ENCODE results near the gene KHNYN.
A peak's percentile ranks its signal among the peaks of the same experiment; 100 is the strongest.

The KHNYN gene

GRCh38 chr14:24401810-24402702 is 27.7 kb upstream of the KHNYN start:
- DNase-seq = no peak

DNA sequence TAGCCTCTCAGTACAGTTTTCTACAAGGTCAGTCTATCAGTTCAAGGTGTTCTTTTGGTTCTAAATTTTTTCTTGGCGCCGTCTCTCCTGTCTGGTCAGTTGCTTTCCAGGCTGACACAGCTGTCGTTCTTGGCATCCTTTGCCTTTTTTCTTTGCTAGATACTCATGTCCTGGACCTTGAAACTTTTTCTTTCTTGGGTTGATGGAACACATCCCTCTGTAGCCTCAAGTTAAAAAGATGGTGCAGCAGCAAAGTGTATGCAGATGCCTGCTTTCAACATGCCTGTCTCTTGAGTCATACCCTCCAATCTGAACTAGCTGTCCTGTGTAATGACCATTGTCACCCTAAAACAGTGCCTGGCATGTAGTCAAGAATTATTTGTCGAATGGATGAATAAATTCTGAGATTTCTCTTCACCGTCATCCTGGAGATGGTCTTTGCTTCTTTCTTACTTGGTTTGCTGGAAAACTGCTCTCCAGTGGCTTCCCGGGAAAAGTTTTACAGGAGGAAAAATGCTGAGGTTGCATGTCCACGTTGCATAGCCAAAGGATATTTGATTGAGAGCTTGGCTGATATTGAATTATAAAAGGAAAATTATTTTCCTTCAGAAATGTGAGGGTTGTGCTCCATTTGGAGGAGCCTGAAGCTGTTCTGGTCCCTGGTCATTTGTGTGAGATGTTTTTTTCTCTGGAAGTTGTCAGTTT is 26.3 kb upstream of the KHNYN start:
- no peak for DNase-seq

- no peak for DNase-seq
These were observed 24.9 kb upstream of the KHNYN start for GRCh38 chr14:24404814-24405213.

GRCh38 chr14:24406416-24406815 is 23.3 kb upstream of the KHNYN start:
- no peak for DNase-seq

- DNase-seq = no peak
These were observed 22.0 kb upstream of the KHNYN start for GRCh38 chr14:24407608-24408325.

GRCh38 chr14:24408764-24409163 is 21.0 kb upstream of the KHNYN start:
- DNase-seq = no peak

- DNase-seq = no peak
These were observed 20.6 kb upstream of the KHNYN start for GRCh38 chr14:24409192-24409591.

DNA sequence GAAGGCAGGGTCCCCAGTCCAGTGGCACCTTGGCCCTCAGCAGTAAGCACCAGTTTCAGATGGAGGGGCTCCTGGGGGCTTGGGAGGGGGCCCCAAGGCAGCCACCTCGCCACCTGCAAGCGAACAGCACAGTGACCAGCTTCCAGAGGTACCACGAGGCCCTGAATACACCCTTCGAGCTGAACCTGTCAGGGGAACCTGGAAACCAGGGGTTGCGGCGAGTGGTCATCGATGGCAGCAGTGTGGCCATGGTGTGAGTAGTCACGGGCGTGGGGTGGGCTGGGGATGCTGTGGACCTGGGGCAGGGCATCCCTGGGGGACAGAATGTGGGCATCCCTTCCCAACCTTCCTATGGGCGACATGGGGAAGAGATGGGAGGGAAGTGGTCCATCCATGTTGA is 19.8 kb upstream of the KHNYN start:
- DNase-seq = no peak

GRCh38 chr14:24411443-24412389 is 18.0 kb upstream of the KHNYN start:
- DNase-seq = peak; percentile 52

DNA sequence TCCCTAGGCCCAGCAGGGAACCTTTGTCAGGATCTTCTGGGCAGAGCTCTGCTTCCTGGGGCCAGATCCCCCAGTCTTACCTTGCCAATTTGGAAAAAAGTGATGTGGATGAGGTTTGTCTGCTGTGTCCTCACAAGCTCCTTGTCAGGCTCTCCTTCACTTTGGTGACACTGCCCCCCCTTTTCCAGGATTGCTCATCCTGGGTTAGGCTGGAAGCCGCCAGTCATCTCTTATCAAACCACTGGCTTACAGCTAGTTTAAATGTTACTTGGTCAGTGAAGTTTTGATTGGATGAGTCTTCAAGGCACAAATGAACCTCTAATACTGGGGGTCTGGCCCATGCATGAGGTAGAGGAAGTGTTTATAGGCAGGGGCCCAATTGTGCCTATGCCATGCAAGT is 15.7 kb upstream of the KHNYN start:
- no peak for DNase-seq

DNA sequence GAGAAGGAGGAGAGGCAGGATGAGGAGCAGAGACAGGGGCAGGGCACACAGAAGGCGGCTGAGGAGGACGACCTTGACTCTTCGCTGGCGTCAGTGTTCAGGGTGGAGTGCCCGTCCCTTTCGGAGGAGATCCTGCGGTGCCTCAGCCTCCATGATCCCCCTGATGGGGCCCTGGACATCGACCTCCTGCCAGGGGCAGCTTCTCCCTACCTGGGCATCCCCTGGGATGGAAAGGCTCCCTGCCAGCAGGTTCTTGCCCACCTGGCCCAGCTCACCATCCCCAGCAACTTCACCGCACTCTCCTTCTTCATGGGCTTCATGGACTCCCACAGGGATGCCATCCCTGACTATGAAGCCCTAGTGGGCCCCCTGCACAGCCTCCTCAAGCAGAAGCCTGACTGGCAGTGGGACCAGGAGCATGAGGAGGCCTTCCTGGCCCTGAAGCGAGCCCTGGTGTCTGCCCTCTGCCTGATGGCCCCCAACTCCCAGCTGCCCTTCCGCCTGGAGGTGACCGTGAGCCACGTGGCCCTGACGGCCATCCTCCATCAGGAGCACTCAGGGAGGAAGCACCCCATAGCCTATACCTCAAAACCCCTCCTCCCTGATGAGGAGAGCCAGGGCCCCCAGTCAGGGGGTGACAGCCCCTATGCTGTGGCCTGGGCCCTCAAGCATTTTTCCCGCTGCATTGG is 14.9 kb upstream of the KHNYN start:
- no peak for DNase-seq

DNA sequence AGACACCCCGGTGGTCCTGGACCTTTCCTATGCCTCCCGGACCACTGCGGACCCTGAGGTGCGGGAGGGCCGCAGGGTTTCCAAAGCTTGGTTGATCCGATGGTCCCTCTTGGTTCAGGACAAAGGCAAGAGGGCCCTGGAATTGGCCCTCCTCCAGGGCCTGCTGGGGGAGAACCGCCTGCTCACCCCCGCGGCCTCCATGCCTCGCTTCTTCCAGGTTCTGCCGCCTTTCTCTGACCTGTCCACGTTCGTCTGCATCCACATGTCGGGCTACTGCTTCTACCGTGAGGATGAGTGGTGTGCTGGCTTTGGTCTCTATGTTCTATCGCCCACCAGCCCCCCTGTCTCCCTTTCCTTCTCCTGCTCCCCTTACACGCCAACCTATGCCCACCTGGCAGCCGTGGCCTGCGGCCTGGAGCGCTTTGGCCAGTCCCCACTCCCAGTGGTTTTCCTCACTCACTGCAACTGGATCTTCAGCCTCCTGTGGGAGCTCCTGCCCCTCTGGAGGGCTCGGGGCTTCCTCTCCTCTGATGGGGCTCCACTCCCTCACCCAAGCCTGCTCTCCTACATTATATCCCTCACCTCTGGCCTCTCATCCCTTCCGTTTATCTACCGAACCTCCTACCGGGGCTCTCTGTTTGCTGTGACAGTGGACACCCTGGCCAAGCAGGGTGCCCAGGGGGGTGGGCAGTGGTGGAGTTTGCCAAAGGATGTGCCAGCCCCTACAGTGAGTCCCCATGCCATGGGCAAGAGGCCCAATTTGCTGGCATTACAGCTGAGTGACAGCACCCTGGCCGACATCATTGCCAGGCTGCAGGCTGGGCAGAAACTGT is 14.1 kb upstream of the KHNYN start:
- DNase-seq = no peak

GRCh38 chr14:24416254-24416931 is 13.4 kb upstream of the KHNYN start:
- no peak for DNase-seq

DNA sequence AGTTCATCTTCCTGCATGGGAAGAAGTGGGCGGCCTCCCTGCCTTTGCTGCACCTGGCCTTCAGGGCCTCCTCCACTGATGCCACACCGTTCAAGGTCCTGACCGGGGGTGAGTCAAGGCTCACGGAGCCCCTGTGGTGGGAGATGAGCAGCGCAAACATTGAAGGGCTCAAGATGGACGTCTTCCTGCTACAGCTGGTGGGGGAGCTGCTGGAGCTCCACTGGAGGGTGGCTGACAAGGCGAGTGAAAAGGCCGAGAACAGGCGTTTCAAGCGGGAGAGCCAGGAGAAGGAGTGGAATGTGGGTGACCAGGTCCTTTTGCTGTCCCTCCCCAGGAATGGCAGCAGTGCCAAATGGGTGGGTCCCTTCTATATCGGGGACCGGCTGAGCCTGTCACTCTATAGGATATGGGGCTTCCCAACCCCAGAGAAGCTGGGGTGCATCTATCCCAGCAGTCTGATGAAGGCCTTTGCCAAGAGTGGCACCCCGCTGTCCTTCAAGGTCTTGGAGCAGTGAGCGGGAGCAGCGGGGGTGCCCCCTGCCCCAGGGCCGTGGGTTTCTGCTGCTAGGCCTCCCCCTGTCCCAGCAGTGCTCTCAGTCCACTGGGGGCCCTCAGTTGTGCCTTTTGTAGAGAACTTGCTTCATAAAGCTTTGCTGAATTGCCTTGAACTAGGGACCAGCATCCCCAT is 12.7 kb upstream of the KHNYN start:
- no peak for DNase-seq

- DNase-seq = no peak
These were observed 11.8 kb upstream of the KHNYN start for GRCh38 chr14:24417832-24418491.

GRCh38 chr14:24418492-24418873 is 11.3 kb upstream of the KHNYN start:
- no peak for DNase-seq

DNA sequence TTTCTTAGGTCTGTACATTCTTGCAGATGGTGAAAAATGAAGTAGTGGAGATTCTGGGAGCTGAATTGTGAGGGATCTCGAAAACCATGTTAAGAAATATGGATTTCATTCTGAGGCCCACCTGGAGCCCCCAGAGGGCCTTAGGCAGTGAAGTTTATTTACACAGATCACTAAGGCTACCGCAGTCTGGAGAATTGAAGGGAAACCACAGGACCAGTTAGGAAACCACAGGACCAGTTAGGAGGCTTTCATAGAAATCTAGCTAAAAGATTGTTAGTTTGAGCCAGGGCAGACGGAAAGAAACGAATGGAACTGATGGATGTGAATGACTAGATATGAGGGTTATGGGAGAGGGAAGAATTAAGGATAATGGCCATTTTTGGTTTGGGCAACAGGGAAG is 7.5 kb upstream of the KHNYN start:
- DNase-seq = peak; percentile 22

DNA sequence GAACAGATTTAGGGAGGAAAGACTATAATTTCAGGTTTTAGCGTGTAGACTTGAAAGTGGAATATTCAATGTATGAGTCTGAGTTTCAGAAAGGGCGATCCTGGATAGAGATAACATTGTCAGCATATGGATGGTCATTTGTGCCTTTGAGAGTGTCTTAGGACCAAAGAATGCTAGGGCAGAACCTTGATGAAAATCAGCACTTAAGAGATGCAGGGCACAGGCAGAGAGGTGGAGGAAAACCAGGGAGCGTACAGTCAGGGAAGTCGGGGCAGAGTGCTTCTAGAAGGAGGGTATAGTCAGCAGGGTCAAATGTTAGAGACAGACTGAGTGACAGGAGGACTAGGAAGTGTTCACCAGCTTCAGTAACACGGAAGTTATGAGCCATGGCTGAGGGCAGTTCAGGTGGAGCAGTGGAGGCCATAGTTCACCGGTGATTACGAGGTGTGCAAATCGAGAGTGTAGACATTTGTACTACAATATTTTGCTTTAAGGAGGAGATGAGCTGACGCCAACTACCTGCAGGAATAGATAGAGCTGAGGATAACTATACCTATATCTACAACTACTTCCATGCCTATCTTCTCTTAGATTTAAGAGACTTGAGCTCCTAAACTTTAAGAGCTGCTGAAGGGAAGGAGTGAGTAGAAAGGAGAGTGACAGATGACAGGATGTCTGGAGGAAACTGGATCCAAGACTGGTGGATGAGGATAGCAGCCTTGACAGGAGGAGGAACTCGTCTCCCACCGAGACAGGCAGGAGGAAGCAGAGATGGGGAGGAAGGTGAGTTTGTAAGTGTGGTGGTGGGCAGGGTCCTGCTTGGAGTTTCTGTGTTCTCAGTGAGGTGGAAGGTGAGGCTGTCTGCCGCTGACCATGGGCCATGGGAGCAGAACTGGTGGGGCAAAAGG is 6.8 kb upstream of the KHNYN start:
- DNase-seq = no peak

Data from CD4-positive, alpha-beta T cell treated with Interleukin-12 subunit alpha and Interleukin-12 subunit beta, for 1 hour (primary cell).